Body of pancreas (tissue), 4 donors: ENCODE measurements around the gene PAPPA.

Experiments
- POLR2A ChIP-seq, 3 donors: fragments of 450-650 bp; IDR thresholded peaks; one replicate each; pipeline ENCODE4 v1.6.1; 2016; ENCODE audit warnings: antibody characterized with exemption in 3 of 3, mild to moderate bottlenecking in 2 of 3
- TF ChIP-seq, protein P1 (sequence below), 7 experiments: fragments of 450-650 bp in 4 of 7; fragments of 200-600 bp in 3 of 7; sonication (generic) in 3 of 7; IDR thresholded peaks; one replicate each; pipeline ENCODE4 v1.5.1; 2016 to 2019; ENCODE audit warnings: antibody characterized with exemption in 7 of 7

DNA sequence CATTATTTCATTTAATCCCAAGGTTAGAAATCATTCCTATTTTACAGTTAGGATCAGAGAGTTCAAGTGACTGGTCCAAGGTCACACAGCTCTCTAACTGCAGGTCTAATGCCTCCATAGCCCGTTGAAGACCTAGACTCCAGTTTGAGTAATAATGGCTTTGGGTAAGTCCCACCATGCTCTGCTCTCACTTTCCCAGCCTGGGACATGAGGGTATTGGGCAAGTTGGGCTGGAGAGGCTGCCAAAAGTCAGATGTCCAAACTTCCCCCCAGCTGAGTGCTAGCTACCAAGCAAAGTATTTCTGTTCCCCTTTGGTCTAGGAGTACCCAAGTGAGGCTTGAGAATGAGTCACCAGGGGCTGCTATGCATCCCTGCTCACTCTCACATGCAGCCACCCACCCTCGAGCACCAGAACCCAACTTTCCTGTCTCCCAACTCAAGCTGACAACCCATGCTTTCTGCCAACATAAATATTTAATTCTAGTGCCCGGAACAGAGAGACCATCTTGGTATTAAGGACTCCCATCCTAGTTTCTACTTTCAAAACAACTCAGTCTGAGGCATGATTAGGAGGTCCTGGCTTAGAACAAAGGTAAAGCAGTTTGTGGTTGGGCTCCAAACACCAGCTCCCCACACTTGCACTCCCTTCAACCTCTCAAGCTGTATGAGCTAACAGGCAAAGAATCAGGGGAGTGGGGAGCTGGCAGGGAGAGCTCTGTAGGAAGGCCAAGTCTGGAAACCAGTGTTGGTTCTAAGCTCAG is 297.0 kb downstream of the PAPPA start:
- TF ChIP-seq, protein P1, sequence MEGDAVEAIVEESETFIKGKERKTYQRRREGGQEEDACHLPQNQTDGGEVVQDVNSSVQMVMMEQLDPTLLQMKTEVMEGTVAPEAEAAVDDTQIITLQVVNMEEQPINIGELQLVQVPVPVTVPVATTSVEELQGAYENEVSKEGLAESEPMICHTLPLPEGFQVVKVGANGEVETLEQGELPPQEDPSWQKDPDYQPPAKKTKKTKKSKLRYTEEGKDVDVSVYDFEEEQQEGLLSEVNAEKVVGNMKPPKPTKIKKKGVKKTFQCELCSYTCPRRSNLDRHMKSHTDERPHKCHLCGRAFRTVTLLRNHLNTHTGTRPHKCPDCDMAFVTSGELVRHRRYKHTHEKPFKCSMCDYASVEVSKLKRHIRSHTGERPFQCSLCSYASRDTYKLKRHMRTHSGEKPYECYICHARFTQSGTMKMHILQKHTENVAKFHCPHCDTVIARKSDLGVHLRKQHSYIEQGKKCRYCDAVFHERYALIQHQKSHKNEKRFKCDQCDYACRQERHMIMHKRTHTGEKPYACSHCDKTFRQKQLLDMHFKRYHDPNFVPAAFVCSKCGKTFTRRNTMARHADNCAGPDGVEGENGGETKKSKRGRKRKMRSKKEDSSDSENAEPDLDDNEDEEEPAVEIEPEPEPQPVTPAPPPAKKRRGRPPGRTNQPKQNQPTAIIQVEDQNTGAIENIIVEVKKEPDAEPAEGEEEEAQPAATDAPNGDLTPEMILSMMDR (IDR thresholded peaks at IDR 0.05): no peak
- TF ChIP-seq POLR2A (IDR thresholded peaks at IDR 0.05): no peak
